Measurements from ENCODE around the gene ADSL.
A peak's percentile ranks its signal among the peaks of the same experiment; 100 is the strongest.

ADSL gene

GRCh38 chr22:40328546-40329456, 17.5 kb upstream of the ADSL start:
- DNase-seq: no peak

GRCh38 chr22:40329466-40329865, 16.8 kb upstream of the ADSL start:
- DNase-seq: no peak

GRCh38 chr22:40330086-40330485, 16.2 kb upstream of the ADSL start:
- no peak for DNase-seq

- no peak for DNase-seq
Measured at GRCh38 chr22:40330615-40331014, 15.7 kb upstream of the ADSL start.

- DNase-seq: no peak
Measured at GRCh38 chr22:40331706-40332105, 14.6 kb upstream of the ADSL start.

- no peak for DNase-seq
Measured at GRCh38 chr22:40332319-40332781, 13.9 kb upstream of the ADSL start.

- no peak for DNase-seq
Measured at GRCh38 chr22:40334060-40334459, 12.2 kb upstream of the ADSL start.

GRCh38 chr22:40334899-40335298, 11.4 kb upstream of the ADSL start:
- peak; percentile 58 for DNase-seq

GRCh38 chr22:40335358-40335757, 10.9 kb upstream of the ADSL start:
- DNase-seq: peak; percentile 58

- no peak for DNase-seq
Measured at GRCh38 chr22:40340044-40340443, 6.3 kb upstream of the ADSL start.

GRCh38 chr22:40341604-40342003, 4.7 kb upstream of the ADSL start:
- DNase-seq: no peak

- no peak for DNase-seq
Measured at GRCh38 chr22:40342521-40342920, 3.8 kb upstream of the ADSL start.

- no peak for DNase-seq
Measured at GRCh38 chr22:40345271-40345670, 1.0 kb upstream of the ADSL start.

- peak; percentile 85 for DNase-seq
Measured at GRCh38 chr22:40345815-40346184, 500 bp upstream of the ADSL start.

- no peak for DNase-seq
Measured at GRCh38 chr22:40347300-40347699, 1.0 kb downstream of the ADSL start.

GRCh38 chr22:40348025-40348658, 1.8 kb downstream of the ADSL start:
- DNase-seq: peak; percentile 60

GRCh38 chr22:40352763-40353162, 6.5 kb downstream of the ADSL start:
- DNase-seq: no peak

- DNase-seq: no peak
Measured at GRCh38 chr22:40361100-40361499, 14.8 kb downstream of the ADSL start.

GRCh38 chr22:40363059-40363458, 16.8 kb downstream of the ADSL start:
- no peak for DNase-seq

- no peak for DNase-seq
Measured at GRCh38 chr22:40364431-40364830, 18.1 kb downstream of the ADSL start.

GRCh38 chr22:40366068-40366467, 19.8 kb downstream of the ADSL start:
- DNase-seq: no peak

- DNase-seq: no peak
Measured at GRCh38 chr22:40367342-40367741, 21.0 kb downstream of the ADSL start.

GRCh38 chr22:40368016-40368415, 21.7 kb downstream of the ADSL start:
- DNase-seq: peak; percentile 39

- no peak for DNase-seq
Measured at GRCh38 chr22:40368836-40369235, 22.5 kb downstream of the ADSL start.
